AG20443 (cell line): ENCODE results near the gene MATN4.

Source experiments
- DNase-seq: peaks from one replicate; pipeline ENCODE4 v3.0.0; 2012; ENCODE audit warnings: low spot score, mixed read lengths

MATN4 gene

DNA sequence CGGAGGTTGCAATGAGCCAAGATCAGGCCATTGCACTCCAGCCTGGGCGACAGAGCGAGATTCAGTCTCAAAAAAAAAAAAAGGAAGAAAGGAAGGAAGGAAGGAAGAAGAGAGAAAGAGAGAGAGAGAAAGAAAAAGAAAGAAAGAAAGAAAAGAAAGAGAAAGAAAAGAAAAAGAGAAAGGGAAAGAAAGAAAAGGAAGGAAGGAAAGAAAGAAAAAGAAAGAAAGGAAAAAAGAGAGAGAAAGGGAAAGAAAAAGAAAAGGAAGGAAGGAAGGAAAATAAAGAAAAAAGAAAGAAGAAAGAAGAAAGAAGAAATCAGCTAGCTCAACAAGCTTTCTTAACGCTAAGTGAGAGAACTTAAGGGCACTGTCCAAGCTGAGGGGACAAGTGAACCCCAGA, 7.6 kb upstream of the MATN4 start:
- no peak for DNase-seq

DNA sequence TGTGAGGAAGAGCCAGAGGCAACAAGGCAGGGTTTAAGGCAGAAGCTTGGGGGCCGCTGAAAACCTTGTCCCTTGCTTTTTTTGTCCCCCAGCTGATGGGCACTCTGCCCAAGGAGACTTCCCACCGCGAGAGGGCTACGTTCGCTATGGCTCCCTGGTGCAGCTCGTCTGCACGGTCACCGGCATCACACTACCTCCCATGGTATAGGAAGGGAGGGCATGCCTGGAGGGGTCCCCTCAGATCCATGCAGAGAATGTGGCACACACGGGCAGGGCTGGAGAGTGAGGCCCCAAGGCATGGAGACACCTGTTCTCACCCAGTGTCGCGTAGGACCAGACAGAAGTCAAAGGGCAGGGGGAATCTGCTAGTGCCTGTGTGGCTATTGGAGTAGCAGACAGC, 5.8 kb upstream of the MATN4 start:
- no peak for DNase-seq

DNA sequence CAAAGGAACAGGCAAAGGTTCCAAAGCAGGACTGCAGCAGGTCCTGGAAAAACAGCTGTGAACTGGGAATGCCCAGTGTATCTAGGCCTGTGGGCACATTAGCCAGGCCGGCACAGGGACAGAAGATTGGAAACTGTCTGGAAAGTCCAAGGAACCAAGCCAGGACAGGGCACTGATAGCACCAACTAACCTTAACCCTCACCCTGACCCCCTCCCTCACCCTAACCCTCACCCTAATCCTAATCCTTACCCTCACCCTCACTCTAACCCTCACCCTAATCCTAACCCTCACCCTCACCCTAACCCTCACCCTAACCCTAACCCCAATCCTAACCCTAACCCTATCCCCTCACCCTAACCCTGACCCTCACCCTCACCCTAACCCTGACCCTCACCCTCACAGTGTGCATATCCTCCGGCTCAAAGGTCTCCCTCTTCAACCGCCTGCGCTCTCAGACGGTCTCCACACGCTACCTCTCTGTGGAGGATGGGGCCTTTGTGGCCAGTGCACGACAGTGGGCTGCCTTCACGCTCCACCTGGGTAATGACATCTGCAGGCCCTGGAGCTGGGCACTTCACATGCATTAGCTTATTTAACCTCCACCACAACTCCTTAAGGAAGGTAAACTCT, 5.1 kb upstream of the MATN4 start:
- DNase-seq = no peak

DNA sequence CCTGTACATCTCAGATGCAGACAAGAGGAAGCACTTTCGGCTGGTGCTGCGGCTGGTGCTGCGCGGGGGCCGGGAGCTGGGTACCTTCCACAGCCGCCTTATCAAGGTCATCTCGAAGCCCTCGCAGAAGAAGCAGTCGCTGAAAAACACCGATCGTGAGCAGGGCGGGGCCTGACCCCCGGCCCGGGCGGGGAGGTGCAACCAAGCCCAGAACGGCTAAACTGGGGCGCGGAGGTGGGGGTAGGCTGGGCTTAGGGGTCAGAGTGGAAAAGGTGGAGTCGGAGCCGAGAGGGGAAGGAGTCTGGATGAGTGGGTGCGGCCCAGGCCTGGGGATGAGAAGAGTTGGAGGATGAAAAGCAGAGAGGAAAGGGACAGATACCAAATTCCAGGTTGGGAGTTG, 4.1 kb upstream of the MATN4 start:
- no peak for DNase-seq

DNA sequence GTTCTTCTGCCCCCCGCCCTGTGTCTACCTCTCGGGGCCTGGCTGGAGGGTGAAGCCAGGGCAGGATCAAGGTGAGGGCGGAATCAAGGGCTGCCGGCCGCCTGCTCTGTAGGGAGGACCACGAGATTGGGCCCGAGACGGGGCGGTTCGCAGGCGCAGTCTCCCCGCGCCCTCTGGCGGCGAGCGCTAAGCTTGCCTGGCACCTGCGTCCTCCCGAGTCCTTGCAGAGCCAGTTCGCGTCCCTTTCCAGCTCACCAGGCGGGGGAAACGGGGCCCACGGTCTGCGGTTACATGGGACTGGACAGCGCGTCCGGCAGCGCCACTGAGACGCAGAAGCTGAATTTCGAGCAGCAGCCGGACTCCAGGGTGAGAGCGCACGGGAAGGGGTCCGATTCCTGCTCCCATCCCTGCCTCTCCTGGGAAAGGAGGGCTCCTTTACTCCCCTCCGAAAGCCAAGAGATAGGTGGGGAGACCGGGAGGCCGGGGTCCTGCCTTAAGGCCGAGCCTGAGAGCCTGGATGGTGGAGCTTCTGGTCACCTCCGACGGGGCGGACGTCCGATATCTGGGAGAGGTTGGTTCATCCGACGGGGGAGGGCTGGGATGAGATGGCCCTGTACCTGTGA, 3.6 kb upstream of the MATN4 start:
- peak; percentile 89 for DNase-seq

DNA sequence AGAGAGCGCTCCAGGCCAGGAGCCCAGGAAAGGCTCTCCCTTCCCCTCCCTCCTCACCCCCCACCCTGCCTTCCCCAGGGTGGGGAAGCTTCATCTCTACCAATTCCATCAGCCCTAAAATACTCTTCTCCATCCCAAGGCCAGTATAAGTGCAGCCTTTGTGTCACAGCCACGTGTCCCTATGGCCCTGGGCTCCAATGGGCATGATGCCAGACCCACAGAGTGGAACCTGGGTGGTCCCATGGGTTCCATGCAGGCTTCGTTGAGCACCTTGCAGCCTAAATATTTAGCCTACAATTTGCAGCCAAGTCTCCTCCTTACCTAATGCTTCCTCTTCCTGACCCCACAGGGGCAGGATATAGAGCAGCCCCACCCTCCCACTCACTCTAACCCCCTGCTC, 976 bp upstream of the MATN4 start:
- DNase-seq = no peak

DNA sequence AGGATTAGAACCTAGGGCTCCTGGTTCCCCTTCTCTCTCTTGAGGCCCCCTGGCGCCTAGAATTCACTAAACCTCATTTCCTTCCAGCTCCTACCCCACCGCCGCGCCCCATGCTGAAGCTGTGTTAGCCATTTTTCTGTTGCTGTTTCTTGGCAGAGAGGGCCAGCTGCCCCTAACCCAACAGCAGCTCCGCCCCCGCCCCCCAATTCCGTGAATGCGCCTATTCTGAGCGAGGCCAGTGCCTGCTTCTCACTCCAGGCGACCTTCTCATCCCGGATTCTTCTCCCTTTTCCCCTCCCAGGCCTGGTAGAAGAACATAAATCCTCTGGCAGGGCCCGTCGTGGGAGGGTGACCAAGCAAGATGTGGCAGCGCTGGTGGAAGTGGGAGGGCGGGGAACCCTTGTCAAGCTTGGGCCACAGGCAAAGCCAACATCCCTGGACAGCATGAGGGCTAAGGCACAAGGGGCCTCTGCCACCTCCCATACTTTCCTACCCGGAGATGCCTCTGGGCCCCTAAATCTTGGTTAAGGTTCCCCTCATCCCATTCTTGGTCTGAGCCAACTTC, 941 bp downstream of the MATN4 start:
- no peak for DNase-seq

DNA sequence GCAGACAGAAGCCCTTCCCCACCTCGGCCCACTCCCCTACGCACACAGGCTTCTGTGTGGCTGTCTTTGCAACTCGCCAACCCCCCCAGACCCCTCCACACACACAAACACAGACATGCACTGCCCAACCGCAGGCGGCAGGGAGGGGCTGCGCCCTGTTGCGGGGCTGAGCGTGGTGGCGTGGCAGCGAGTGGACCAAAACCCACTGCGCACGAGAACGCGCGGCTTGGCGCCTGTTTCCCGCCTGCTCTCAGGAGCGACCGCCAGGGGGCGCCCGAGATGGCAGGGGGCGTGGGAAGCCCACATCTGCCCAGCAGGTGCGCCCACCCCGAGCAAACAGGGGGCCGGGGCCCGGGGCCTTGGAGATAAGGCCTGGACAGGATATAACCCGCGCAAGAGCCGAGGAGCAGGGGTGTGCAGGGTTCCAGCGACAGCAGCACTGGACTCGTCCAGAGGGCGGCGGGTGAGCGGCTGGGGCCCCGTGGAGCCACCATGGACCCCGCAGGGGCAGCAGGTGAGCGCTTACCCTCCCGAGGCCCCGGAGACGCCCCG, 1.6 kb downstream of the MATN4 start, which contains the start of gene RBPJL:
Gene RBPJL (plus strand): TSS at position 410 of the 552 bp plus-strand sequence. CDS start 83 bp downstream, at position 493.
- DNase-seq = peak; percentile 65

DNA sequence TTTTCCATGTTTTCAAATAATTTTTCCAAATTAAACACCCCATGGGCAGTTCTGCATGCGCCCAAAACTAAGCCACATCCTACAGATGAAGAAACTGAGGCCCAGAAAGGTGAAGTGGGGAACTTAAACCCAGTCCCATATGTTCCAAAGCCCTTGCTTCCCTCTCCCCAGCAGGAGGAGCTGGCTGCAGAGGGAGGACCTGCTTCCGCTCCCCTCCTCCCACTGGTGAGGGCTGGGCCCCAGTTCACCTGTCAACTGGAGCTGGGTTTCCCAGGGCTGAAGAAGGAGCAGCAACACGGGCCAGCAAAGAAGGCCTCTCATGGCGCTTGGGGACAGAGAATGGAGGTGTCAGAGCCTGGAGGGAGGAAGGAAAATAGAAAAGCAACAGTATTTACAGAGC, 2.8 kb downstream of the MATN4 start:
- no peak for DNase-seq

DNA sequence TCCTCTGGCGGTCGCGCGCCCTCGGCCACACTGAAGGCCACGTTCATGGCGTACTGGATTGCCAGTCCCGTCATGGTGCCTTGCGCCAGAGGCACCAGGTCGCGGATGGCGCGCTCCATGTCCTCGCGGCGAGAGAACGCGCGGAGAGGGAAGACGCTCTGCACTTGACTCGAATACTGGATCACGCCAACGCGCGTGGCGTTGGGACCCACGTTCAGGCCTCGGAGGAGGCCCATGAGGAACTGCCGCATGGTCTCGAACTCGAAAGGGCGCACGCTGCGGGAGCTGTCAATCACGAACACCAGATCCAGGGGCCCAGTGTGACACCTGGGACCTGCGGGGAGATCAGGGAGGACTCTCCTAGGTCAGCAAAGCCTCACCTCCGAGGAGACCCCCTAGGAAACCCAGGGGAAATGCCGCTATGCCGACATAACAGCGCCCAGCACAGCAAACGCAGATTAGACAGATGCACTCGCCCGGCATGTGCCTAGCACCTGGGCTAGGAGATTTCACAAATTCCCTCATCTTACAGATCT, 3.6 kb downstream of the MATN4 start:
- no peak for DNase-seq

DNA sequence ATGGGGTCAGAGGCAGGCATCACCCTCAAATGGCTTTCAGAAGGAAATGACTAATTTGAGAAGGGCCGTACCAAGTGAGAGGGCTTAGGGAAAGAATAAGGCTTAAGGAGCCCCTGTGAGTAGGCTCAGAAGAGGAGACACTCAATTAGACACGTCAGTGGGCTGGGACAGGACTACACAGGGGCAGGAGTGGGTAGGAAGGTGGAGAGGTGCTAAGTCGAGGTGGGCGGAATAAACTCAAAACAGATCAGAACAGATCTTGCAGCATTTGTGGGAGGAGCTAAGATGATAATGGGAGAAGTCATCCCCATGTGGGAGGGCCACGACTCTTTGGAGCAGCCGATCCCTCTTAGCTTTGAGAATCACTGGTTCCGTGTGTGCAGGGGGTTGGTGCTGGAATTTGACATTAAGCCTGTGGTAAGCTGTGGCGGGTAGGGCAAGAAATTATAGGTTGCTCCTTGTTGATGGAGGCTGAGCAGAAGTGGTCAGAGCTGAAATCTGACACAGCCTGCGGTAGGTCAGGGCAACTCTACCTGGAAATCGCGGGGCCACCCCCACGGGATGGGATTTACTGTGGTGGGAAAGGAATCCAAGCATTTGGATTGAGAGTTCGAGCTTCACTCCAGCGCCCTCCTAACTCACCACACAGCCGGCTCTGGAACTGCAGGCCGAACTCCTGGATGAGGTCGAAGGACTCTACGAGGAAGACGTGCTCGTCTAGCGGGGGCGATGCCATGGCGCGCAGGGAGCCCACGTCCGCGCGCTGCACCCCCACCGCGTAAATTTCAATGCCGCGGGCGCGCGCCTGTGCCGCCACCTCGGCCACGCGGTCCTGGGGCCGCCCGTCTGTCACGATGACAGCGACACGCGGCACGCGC, 4.3 kb downstream of the MATN4 start:
- DNase-seq = no peak

DNA sequence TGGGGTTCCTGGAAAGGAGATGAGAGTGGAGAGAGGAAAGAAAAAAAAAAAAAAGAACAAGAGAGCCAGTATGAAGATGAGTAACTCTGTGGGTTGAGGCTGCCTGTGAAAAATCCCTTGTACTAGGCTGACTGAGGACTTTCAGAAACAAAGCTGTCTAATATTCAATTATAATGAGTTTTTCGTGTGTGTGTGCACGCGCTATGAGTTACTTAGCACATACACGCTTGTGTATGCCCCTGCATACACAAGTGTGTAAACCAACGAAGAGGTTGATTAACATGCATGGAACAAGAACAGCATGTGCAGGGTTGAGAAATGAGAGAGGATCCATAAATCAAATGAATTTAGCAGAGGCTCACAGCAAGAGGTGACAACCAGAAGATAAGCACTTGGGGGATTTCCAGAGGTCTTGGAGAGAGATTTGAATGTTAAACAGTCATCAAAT, 6.3 kb downstream of the MATN4 start:
- DNase-seq = no peak

DNA sequence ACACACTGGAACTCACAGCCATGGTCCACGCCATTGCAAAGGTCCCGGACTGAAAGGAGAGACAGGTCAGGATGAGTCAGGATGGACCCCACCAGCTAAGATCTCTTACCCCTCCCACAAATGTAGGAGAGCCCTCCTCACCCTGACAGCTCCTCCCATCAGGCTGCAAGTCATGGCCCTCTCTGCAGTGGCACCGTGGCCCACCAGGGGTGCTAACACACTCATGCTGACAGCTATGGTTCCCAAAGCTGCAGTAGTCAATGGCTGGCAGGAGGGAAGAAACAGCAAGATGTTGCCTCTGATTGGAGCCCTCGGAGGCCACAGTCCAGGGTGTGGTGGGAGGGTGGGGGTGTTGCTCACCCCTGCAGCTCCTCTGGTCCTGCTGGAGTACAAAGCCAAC, 7.1 kb downstream of the MATN4 start:
- DNase-seq = peak; percentile 45

DNA sequence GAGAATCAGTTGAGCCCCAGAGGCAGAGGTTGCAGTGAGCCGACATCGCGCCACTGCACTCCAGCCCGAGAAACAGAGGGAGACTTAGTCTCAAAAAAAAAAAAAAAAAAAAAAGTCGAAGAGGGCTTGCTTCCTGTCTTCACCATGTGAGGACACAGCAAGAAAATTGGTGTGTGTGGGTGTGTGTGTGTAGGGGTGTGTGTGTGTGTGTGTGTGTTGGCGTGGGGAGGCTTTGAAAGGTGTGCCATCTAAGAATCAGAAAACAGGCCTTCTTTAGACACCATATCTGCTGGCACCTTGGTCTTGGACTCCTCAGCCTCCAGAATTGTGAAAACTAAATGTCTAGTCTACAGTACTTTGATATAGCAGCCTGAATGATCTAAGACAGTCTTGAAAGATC, 8.3 kb downstream of the MATN4 start:
- DNase-seq = no peak

DNA sequence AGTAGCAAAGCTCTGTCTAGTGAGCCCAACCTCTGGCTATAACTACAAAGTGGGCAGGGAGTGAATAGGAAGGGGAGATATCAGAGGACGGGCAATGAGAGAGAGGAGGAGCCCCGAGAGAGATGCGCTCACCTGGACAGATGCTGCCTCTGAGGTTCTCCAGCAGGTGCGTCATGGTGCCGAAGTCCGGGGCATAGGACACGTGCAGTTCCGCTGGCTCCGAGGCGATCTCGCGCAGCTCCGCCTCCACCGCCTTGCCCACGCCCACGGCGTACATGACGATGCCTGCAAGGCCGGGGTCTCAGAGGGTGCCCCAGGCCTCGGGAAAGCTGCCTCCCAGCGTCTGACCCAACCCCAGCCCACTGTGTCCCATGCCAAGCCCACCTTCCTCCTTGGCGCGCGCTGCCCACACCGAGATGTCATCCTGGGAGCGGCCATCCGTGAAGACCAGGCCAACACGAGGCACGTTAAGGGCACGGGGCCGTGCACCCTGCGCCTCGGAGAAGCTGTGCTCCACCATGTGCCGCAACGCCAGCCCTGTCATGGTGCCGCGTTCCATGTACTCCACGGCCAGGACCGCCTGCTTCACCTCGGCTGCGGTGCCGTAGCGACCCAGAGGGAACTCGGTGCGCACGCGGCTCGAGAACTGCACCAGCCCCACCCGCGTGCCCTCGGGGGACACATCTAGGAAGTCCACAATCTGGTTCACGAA, 10.2 kb downstream of the MATN4 start:
- DNase-seq = no peak

DNA sequence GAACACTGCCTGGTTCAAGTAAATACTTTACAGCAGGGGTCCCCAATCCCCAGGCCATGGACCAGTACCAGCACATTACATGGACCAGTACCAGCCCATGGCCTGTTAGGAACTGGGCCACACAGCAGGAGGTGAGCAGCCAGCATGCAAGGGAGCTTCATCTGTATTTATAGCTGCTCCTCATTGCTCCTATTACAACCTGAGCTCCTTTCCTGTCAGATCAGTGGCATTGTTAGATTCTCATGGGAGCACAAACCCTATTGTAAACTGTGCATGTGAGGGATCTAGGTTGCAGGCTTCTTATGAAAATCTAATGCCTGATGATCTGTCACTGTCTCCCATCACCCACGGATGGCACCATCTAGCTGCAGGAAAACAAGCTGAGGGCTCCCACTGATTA, 13.4 kb downstream of the MATN4 start:
- DNase-seq = no peak

DNA sequence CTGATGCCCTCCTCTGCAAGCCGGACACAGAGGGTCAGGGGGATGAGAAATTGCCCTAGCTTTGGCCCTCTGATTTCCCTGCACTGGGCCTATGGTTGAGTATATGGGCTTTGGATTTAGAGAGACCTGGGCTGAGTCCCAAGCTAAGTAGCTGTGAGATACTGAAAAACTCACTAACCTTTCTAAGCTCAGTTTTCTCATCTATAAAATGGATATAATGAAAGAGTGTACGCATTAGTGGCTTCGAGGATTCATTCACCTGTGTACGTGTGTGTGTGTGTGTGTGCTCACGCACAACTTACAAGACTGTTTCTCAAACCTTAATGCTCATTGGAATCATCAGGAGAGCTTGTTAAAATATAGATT, 14.1 kb downstream of the MATN4 start:
- DNase-seq = no peak

DNA sequence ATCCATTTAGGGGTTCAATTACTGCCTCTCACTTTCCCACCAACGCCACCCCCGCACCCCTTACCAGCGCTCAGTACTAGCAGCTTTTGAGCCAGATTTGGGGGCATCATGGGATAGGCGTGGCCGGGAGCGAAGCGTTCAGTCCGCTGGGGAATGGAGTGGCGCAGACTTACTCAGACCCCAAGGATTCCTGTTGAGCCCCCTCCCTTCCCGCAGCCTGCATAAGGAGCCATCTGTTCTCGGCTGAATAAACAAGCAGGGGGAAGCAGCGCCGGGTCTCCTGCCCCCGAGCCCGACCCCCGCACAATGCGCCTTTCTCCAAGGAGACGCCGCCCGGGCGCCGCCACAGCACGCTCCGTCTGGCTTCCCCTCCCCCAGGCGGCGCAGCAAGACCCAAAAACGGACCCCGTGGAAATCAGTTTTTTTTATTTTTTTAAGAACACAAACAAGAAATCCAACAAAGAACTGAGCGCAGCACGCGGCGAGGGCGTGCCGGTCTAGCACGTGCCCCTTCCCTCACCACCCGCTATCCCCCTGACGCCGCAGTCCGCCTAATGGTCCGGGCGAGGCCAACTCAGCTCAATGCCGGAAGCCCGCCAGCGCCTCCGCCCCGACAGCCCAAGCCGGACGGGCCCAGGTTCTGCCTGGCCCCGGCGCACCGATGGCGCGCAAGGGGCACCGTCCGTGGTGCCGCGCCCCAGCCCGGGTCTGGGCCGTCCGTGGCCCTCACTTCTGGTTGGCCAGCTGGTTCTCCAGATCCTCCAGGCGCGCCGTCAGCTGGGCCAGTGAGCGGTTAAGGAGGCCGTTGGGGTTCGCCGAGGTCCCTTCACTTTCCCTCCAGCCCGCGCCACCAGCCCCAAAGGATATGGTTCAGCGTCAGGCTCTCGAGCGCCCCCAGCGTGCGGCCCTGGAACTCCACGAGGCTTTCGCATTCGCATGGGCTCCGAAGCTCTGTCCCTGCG, 14.8 kb downstream of the MATN4 start:
- DNase-seq = peak; percentile 92

DNA sequence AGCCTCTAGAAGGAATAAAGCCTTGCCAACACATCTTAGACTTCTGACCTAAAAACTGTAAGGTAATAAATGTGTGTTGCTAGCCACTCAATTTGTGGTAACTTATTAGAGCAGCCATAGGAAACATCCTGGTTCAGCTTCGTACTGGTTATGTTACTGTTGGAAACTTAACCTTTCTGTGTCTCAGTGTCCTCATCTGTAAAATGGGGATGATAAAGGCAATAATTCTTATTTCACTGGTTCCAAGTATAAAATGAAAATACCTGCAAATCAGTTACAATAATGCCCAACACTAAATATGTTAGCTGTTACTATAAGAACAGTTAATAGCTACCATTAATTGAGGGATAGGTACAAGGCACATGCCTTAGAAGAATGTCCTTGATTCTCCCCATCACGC, 15.8 kb downstream of the MATN4 start:
- no peak for DNase-seq

DNA sequence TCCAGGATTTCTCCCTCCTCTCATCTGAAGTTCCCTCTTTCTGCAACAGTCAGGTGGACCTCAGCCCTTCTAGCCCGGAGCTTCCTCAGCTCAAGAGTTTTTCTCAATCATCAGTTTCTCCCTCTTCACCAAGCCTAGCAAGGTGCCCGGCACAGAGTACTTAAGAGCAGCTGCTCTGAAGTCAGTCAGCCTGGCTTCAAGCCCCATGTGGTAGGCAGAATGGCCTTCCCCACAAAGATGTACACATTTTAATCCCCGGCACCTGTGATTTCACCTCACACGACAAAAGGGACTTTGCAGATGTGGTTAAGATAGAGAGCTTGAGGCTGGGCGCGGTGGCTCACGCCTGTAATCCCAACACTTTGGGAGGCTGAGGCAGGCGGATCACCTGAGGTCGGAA, 16.6 kb downstream of the MATN4 start:
- DNase-seq = no peak
